ENCODE measurements around the gene GABPB2.

GABPB2 gene

DNA sequence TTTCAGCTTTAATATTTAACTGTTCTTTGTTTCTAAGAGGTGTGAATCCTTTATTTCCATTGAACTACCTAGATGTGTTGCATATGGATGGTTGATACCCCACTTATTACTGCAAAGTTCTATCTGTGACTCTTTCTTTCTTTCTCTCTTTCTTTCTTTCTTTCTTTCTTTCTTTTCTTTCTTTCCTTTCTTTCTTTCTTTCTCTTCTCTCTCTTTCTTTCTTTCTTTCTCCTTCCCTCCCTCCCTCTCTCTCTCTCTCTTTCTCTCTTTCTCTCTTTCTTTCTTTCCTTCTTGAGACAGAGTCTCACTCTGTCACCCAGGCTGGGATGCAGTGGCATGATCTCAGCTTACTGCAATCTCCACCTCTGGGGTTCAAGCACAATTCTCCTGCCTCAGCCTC, 34.1 kb downstream of the GABPB2 start:
- TF ChIP-seq, protein P1, sequence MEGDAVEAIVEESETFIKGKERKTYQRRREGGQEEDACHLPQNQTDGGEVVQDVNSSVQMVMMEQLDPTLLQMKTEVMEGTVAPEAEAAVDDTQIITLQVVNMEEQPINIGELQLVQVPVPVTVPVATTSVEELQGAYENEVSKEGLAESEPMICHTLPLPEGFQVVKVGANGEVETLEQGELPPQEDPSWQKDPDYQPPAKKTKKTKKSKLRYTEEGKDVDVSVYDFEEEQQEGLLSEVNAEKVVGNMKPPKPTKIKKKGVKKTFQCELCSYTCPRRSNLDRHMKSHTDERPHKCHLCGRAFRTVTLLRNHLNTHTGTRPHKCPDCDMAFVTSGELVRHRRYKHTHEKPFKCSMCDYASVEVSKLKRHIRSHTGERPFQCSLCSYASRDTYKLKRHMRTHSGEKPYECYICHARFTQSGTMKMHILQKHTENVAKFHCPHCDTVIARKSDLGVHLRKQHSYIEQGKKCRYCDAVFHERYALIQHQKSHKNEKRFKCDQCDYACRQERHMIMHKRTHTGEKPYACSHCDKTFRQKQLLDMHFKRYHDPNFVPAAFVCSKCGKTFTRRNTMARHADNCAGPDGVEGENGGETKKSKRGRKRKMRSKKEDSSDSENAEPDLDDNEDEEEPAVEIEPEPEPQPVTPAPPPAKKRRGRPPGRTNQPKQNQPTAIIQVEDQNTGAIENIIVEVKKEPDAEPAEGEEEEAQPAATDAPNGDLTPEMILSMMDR (IDR thresholded peaks at IDR 0.05; ENCODE audit: borderline replicate concordance, control extremely low read depth, extremely low read depth, insufficient read depth, missing control alignments): no peak
- in situ Hi-C loops (cut with MboI; ENCODE audit: low sequenced_read_pairs, unreplicated experiment): no loop called here
- no peak for DNase-seq (ENCODE audit: low spot score)

DNA sequence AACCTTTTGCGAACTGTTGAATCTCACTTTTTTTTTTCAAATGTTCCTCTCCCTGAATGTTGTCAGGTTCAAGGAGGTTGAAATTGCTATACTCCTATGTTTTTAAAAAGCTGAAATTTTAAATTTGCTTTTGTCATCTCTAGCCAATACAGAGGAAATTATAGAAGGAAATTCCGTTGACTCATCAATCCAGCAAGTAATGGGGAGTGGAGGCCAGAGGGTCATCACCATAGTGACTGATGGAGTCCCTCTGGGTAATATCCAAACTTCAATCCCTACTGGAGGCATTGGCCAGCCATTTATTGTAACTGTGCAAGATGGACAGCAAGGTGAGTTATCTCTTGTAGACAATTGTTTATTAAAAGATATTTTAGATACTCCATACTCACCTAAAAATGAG, 36.3 kb downstream of the GABPB2 start:
- in situ Hi-C loops (cut with MboI; ENCODE audit: low sequenced_read_pairs, unreplicated experiment): no loop called here
- TF ChIP-seq, protein P1 (IDR thresholded peaks at IDR 0.05; ENCODE audit: borderline replicate concordance, control extremely low read depth, extremely low read depth, insufficient read depth, missing control alignments): no peak
- no peak for DNase-seq (ENCODE audit: low spot score)

DNA sequence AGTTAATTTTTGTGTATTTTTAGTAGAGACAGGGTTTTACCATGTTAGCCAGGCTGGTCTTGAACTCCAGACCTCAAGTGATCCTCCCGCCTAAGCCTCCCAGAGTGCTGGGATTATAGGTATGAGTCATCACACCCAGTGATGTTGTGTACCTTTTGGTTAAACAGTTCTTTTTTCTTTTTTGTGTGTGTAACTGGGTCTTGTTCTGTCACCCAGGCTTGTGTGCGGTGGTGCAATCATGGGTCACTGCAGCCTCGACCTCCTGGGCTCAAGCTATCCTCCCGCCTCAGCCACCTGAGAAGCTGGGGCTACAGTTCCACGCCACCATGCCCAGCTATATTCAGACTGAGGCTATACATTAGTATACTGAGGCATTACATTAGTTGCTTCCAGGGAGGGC, 37.8 kb downstream of the GABPB2 start:
- no peak for DNase-seq (ENCODE audit: low spot score)
- TF ChIP-seq, protein P1 (IDR thresholded peaks at IDR 0.05; ENCODE audit: borderline replicate concordance, control extremely low read depth, extremely low read depth, insufficient read depth, missing control alignments): no peak
- in situ Hi-C loops (cut with MboI; ENCODE audit: low sequenced_read_pairs, unreplicated experiment): no loop called here

DNA sequence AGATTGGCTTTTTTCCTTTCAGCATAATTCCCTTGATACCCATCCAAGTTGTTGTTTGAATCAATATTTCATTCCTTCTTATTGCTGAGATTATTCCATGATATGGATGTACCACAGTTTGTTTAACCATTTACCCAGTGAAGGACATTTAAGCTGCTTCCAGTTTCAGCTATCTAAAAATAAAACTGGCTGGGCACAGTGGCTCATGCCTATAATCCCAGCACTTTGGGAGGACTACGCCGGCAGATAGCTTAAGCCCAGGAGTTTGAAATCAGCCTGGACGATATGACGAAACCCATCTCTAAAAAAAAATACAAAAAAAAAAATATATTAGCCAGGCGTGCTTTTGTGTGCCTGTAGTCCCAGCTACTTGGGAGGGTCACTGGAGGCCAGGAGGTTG, 43.3 kb downstream of the GABPB2 start:
- TF ChIP-seq, protein P1 (IDR thresholded peaks at IDR 0.05; ENCODE audit: borderline replicate concordance, control extremely low read depth, extremely low read depth, insufficient read depth, missing control alignments): no peak
- in situ Hi-C loops (cut with MboI; ENCODE audit: low sequenced_read_pairs, unreplicated experiment): no loop called here

DNA sequence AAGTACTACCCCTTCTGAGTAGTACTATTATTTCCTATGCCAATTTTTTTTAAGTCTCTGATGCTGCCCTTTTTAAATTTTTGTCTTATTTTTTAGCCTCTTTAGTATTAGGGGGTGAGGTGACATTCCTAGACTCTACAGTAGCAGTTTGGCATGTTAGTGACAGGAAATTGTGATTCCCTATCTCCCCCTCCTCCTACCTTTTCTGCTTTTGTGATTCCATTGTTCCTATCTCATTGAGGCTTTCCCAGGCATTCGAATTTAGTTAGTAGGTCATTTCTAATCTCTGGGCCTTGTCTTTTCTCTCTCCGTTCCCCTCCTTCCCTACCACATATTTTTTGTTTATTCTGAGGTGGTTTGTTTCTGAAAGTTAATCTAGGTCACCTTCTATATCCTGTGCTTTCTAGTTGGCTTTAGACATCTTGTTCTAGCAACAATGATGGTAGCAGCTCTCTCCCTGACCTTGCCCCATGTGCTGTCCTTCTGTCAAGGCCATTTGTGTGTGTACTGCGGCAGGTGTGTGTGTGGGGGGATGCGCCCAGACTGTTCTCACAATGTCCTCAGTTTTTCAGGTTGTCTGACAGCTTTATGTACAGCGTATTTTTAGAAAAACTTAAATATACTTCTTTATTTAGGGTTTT, 54.3 kb downstream of the GABPB2 start:
- no peak for DNase-seq (ENCODE audit: low spot score)
- in situ Hi-C loops (cut with MboI; ENCODE audit: low sequenced_read_pairs, unreplicated experiment): no loop called here
- TF ChIP-seq, protein P1 (IDR thresholded peaks at IDR 0.05; ENCODE audit: borderline replicate concordance, control extremely low read depth, extremely low read depth, insufficient read depth, missing control alignments): no peak

More for the DNA sequence above, 43.3 kb downstream of the GABPB2 start:
- DNase-seq (ENCODE audit: low spot score): no peak

DNA sequence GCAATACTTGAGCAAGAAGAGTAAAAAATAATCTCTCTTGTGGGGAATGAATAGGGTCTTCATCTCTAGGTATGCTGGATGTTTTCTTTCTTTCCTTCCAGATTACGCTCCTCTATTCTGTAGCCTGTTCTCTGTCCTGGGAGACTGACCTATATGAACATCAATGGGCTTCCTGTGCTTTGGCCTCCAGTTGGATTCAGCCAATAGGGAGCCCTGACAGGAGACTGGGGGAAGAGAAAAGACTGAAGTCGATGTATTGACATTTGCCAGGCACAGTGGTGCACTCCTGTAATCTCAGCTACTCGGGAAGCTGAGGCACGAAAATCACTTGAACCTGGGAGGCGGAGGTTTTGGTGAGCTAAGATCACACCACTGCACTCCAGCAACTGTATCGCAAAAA, 58.2 kb downstream of the GABPB2 start:
- TF ChIP-seq, protein P1 (IDR thresholded peaks at IDR 0.05; ENCODE audit: borderline replicate concordance, control extremely low read depth, extremely low read depth, insufficient read depth, missing control alignments): no peak
- in situ Hi-C loops (cut with MboI; ENCODE audit: low sequenced_read_pairs, unreplicated experiment): no loop called here
- no peak for DNase-seq (ENCODE audit: low spot score)
